GM12864 (cell line): ENCODE results near the gene EXOC7.

Experiments used
- DNase-seq: peaks from one replicate; pipeline ENCODE4 v3.0.0-alpha.2; 2011; ENCODE audit warnings: low read depth
- H3K4me3 ChIP-seq: 2 replicates; pipeline ENCODE4 v1.5.1; 2011; ENCODE audit warnings: mild to moderate bottlenecking, low read depth, low read length, control low read depth
- TF ChIP-seq, protein P1 (sequence below): IDR thresholded peaks from 2 replicates; pipeline ENCODE4 v1.5.1; 2011; ENCODE audit warnings: low read depth, mild to moderate bottlenecking, moderate library complexity, low read length, control low read depth, inconsistent platforms; ENCODE audit errors: missing control alignments

EXOC7 gene

DNA sequence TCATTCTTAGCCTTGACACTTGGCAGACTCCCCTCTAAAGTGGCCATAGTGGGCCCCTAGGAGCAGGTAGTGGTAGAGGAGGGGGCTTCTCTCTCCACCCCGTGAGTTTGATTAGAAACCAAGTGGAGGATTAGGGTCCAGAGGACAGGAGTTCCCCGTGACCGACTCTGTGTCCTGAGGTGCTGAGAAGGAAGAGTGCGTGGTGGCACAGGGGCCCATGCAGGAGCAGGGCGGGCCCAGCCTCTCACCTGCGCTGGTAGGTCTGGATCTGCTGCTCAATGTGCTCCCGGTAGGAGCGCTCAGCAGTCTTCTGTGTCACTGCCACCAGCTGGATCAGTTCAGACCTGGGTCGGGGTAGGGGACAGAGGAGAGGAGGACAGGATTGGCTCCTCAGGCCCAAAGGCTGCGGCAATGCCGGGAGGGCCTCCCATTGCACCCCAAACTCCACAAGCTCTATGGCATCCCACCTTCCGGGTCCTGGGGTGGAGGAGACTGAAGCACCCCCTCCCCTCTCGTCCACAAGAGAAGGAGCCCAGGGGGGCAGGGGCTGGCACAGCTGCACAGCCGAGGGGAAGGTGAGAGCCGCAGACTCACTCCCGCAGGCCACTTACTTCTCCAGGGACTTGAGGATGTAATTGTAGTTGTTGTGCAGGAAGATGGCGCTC lies 18.4 kb downstream of the EXOC7 start:
- TF ChIP-seq, protein P1, sequence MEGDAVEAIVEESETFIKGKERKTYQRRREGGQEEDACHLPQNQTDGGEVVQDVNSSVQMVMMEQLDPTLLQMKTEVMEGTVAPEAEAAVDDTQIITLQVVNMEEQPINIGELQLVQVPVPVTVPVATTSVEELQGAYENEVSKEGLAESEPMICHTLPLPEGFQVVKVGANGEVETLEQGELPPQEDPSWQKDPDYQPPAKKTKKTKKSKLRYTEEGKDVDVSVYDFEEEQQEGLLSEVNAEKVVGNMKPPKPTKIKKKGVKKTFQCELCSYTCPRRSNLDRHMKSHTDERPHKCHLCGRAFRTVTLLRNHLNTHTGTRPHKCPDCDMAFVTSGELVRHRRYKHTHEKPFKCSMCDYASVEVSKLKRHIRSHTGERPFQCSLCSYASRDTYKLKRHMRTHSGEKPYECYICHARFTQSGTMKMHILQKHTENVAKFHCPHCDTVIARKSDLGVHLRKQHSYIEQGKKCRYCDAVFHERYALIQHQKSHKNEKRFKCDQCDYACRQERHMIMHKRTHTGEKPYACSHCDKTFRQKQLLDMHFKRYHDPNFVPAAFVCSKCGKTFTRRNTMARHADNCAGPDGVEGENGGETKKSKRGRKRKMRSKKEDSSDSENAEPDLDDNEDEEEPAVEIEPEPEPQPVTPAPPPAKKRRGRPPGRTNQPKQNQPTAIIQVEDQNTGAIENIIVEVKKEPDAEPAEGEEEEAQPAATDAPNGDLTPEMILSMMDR, result no peak
- no peak overlapping the region for H3K4me3 ChIP-seq
- no peak for DNase-seq

DNA sequence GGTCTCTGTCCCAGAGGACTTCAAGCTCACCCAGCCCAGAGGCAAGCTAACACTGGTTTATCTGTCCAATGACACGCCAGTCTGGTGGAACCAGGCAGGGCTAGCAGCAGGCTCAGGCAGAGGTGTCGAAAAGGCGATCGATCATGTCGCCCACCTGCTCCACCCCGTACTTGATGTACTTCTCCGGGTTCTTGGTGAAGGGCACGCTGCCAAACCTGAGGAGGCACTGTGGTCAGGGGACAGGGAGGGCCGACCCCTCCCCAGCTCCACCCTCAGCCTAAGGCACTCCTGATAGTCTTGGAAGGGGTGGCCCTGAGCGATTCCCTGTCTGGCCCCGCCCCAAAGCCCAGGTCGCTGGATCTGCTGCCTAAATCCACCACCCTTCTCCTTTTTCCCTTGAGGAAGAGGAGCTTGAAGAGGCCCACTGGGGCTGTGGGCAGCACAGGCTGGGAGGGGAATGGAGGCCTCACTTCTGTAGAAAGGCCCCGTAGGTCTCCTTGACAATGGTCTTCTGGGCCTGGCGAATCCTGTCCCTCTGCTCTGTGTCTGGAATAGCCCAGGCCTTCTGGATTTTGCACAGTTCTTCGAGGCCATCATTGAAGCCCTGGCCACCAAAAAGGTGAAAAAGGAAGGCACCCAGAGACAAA lies 19.9 kb downstream of the EXOC7 start:
- H3K4me3 ChIP-seq, result no peak overlapping the region
- DNase-seq, result no peak
- TF ChIP-seq, protein P1, result no peak

DNA sequence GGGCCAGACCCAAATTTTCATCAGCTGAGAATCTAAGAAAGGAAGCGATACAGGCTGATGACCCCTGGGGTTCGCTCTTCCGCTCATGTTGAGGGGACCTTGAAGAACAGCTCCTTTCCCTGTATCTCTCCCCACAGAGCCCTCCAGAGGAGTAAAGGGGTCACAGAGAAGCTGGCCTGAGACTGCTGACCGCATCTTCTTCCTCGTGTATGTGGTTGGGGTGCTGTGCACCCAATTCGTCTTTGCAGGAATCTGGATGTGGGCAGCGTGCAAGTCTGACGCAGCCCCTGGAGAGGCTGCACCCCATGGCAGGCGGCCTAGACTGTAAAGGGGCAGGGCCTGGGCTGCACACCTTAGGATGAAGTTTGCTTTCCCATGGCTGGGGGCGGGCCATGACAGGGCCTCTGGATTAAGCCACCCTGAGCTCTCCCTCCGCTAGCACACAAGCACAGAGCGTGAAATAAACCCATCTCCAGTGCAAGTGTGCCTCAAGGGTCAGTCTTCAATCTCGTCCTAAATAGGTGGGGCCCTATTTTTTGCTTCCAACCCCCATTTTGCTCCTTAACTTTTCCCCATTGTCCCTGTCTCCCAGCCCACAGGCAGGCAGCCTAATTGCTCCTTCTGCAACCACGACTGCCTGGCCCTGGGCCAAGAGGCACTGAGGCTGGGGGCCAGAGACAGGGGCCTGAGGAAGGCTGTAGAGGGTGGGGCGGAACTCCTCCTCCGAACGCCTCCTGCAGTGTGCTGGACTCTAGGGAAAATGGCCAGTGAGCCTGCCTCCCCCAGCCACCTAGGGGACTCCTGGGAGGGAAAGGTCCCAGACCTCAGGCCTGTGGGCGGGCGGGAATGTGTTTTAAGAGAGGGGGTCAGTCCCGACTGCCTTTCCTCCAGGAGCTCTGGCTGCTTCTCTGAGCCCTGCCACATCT lies 21.0 kb downstream of the EXOC7 start:
- H3K4me3 ChIP-seq, result no peak overlapping the region
- TF ChIP-seq, protein P1, result no peak
- no peak for DNase-seq

DNA sequence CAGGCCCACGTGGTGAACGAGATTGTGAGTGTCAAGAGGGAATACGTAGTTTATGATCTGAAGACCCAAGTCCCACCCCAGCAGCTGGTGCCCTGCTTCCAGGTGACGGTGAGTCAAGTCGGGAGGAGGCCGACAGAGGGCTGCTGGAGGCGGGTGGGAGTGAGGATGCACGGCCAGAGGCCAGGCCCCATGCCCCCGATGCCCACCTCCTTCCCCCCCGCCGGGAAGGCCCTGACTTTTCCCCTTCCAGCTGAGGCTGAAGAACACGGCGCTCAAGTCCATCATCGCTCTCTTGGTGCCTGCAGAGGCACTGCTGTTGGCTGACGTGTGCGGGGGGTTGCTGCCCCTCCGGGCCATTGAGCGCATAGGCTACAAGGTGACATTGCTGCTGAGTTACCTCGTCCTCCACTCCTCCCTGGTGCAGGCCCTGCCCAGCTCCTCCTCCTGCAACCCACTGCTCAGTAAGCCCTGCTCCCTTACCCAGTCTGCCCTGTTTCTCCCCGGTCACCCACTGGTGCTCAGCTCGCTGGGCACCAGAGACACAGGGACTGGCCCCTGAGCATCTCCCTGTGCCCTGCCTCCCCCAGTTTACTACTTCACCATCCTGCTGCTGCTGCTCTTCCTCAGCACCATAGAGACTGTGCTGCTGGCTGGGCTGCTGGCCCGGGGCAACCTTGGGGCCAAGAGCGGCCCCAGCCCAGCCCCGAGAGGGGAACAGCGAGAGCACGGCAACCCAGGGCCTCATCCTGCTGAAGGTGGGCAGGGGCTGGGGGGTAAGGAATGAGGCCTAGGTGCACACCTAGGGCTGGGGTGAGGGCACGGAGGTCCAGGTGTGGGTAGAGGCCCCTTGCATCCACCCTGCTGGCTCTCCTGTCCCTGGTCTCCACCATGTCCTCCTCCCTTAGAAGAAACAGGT lies 22.0 kb downstream of the EXOC7 start:
- no peak for DNase-seq
- TF ChIP-seq, protein P1, result no peak

DNA sequence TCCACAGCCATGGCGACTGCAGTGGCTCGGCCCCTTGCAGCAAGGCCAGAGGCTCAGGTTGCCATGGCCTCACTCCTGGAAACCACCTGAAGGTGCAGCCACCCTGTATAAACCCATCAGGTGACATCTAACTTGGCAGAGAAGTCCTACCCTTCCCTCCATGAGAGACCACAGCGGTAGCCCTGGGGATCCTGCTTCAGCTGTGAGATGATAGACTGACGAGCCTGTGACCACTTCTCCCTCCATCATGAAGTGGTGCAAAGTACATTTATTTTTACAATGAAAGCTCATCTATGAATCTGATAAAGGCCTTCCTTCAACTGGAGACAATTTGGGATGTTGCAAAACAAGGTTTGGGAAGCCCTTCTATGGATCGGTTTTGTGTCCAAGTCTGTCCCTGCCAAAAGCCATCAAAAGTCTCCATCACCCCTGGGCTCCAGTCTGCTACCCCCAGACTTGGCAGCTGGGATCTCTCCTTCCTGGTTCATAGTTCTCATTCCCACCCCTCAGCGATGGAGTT lies 22.8 kb downstream of the EXOC7 start:
- H3K4me3 ChIP-seq, result no peak overlapping the region
- TF ChIP-seq, protein P1, result no peak
- DNase-seq, result no peak

More for the DNA sequence above, 22.0 kb downstream of the EXOC7 start:
- H3K4me3 ChIP-seq, result no peak overlapping the region

DNA sequence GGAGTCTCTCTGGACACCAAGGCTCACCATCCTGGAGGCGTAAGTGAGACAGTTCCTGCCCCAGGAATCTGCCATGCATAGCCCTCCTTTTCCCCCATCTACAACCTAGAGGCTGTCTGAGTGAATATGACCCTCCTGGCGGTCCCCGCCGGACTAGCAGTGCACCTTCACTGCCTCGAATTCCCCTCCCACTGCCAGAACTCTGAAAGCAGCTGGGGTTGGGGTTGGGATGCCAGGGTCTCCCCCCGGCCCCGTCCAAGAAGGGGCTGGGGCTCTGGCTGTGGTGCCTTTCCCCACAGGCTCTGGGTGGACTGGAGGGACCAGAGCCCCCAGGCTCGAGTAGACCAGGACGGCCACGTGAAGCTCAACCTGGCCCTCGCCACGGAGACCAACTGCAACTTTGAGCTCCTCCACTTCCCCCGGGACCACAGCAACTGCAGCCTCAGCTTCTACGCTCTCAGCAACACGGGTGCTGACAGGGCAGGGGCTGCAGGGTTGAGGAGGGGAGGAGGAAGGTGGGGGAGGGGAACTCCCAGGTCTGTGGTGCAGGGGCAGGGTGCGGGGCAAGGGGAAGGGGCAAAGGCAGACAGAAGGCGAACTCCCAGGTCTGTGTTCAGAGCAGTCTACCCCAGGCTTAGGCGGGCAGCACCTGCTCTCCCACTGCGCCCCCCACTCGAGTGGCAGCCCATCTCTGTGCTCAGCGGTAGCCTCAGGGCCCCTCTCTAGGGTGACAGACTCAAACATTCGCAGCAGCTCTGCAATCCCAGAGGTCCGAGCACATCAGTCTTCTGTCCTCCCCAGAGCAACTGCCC lies 23.4 kb downstream of the EXOC7 start:
- H3K4me3 ChIP-seq, result no peak overlapping the region
- TF ChIP-seq, protein P1, result no peak
- DNase-seq, result no peak
